Hepatocyte (in vitro differentiated cells): Measurements from ENCODE around the gene WASL. TPM values are rescaled to one million over a fixed set of nuclear protein-coding genes. Genes with fewer than 3 reads are reported as not detected.
A peak's percentile ranks its signal among the peaks of the same experiment; 100 is the strongest.

ENCODE experiments used
- DNase-seq: peaks from one replicate; pipeline ENCODE4 v3.0.0-alpha.2; 2016; ENCODE audit warnings: low spot score
- H2AFZ ChIP-seq: fragments of 200-600 bp; sonication (generic); 2 replicates; pipeline ENCODE4 v1.6.0; 2016; ENCODE audit warnings: antibody characterized with exemption, mild to moderate bottlenecking
- H3K27ac ChIP-seq: fragments of 200-600 bp; sonication (generic); 2 replicates; pipeline ENCODE4 v1.5.1; 2016; ENCODE audit warnings: mild to moderate bottlenecking
- H3K27me3 ChIP-seq: fragments of 200-600 bp; sonication (generic); 2 replicates; pipeline ENCODE4 v1.6.1; 2016
- H3K36me3 ChIP-seq: fragments of 200-600 bp; sonication (generic); replicated peaks from 2 replicates; pipeline ENCODE4 v1.5.1; 2016; ENCODE audit warnings: low read depth; ENCODE audit not compliant: insufficient read depth
- H3K4me1 ChIP-seq: fragments of 200-600 bp; sonication (generic); 2 replicates; pipeline ENCODE4 v1.5.1; 2016; ENCODE audit warnings: mild to moderate bottlenecking, moderate library complexity; ENCODE audit not compliant: insufficient read depth
- H3K4me2 ChIP-seq: fragments of 200-600 bp; sonication (generic); 2 replicates; pipeline ENCODE4 v1.6.0; 2016
- H3K4me3 ChIP-seq: fragments of 200-600 bp; sonication (generic); 2 replicates; pipeline ENCODE4 v1.5.1; 2016; ENCODE audit warnings: mild to moderate bottlenecking
- H3K79me2 ChIP-seq: fragments of 200-600 bp; sonication (generic); 2 replicates; pipeline ENCODE4 v1.6.0; 2017; ENCODE audit warnings: mild to moderate bottlenecking
- H3K9me2 ChIP-seq: fragments of 200-600 bp; sonication (generic); replicated peaks from 2 replicates; pipeline ENCODE4 v1.6.0; 2017; ENCODE audit warnings: mild to moderate bottlenecking; ENCODE audit not compliant: insufficient read depth
- H3K9me3 ChIP-seq: fragments of 200-600 bp; sonication (generic); 2 replicates; pipeline ENCODE4 v1.5.1; 2016; ENCODE audit warnings: low read depth, mild to moderate bottlenecking
- H4K20me1 ChIP-seq: fragments of 200-600 bp; sonication (generic); 2 replicates; pipeline ENCODE4 v1.6.0; 2016; ENCODE audit warnings: mild to moderate bottlenecking; ENCODE audit not compliant: insufficient read depth, poor library complexity, severe bottlenecking
- EZH2 ChIP-seq: fragments of 200-600 bp; sonication (generic); IDR thresholded peaks from 2 replicates; pipeline ENCODE4 v1.6.1; 2016; ENCODE audit warnings: antibody characterized with exemption, mild to moderate bottlenecking, borderline replicate concordance
- EZH2phosphoT487 ChIP-seq: fragments of 200-600 bp; sonication (generic); IDR thresholded peaks from one replicate; pipeline ENCODE4 v1.6.1; 2018; ENCODE audit warnings: antibody characterized with exemption, mild to moderate bottlenecking, low read depth, moderate library complexity; ENCODE audit not compliant: unreplicated experiment, severe bottlenecking
- WGBS: methylation state at CpG from one replicate; pipeline ENCODE4 v1.1.6; 2016; ENCODE audit warnings: low lambda C conversion rate; ENCODE audit errors: missing lambda C conversion rate; 5-methylcytosine and 5-hydroxymethylcytosine counted together
- polyA plus RNA-seq: library from polyadenylated mRNA; unstranded; fragments of >200 nt; fragmentation: Nextera tagmentation; extraction: Ambion mirVana; gene quantifications from 2 replicates; pipeline ENCODE4 v1.2.1, GENCODE V29; 2016
- total RNA-seq: library from RNA; depleted of rRNA; stranded (reverse); fragments of >200 nt; gene quantifications from 2 replicates; pipeline ENCODE4 v1.2.3, GENCODE V29; 2014
- TF ChIP-seq, protein P1 (sequence below): fragments of 200-600 bp; sonication (generic); IDR thresholded peaks from 2 replicates; pipeline ENCODE4 v1.5.1; 2016; ENCODE audit warnings: antibody characterized with exemption, mild to moderate bottlenecking; ENCODE audit not compliant: poor library complexity

The WASL gene
- total and polyA plus RNA-seq, 2 experiments from 2014 or later, result 36.8 to 48.9 TPM

GRCh38 chr7:123709525-123709924 is 39.3 kb downstream of the WASL start:
- H3K27me3 ChIP-seq, result no peaks in the 10 kb centered on the region
- no peaks in the 10 kb centered on the region for H3K9me3 ChIP-seq
- TF ChIP-seq, protein P1, sequence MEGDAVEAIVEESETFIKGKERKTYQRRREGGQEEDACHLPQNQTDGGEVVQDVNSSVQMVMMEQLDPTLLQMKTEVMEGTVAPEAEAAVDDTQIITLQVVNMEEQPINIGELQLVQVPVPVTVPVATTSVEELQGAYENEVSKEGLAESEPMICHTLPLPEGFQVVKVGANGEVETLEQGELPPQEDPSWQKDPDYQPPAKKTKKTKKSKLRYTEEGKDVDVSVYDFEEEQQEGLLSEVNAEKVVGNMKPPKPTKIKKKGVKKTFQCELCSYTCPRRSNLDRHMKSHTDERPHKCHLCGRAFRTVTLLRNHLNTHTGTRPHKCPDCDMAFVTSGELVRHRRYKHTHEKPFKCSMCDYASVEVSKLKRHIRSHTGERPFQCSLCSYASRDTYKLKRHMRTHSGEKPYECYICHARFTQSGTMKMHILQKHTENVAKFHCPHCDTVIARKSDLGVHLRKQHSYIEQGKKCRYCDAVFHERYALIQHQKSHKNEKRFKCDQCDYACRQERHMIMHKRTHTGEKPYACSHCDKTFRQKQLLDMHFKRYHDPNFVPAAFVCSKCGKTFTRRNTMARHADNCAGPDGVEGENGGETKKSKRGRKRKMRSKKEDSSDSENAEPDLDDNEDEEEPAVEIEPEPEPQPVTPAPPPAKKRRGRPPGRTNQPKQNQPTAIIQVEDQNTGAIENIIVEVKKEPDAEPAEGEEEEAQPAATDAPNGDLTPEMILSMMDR, result no peak
- TF ChIP-seq EZH2 (no peak), EZH2phosphoT487 (no peak)
- no peak overlapping the region for H3K4me3 ChIP-seq
- H3K4me2 ChIP-seq, result peak overlapping the region; percentile 12
- 50% methylated on average over 2 of the region's 2 CpGs for WGBS
- H2AFZ ChIP-seq, result no peak overlapping the region
- H3K4me1 ChIP-seq, result peaks cover 13% of the 10 kb centered on the region
- no peak for DNase-seq
- H3K27ac ChIP-seq, result no peak overlapping the region
- H3K9me2 ChIP-seq, result no peaks in the 10 kb centered on the region
- peaks cover 79% of the 10 kb centered on the region for H3K79me2 ChIP-seq
- no peaks in the 10 kb centered on the region for H3K36me3 ChIP-seq
- peaks cover 26% of the 10 kb centered on the region for H4K20me1 ChIP-seq

DNA sequence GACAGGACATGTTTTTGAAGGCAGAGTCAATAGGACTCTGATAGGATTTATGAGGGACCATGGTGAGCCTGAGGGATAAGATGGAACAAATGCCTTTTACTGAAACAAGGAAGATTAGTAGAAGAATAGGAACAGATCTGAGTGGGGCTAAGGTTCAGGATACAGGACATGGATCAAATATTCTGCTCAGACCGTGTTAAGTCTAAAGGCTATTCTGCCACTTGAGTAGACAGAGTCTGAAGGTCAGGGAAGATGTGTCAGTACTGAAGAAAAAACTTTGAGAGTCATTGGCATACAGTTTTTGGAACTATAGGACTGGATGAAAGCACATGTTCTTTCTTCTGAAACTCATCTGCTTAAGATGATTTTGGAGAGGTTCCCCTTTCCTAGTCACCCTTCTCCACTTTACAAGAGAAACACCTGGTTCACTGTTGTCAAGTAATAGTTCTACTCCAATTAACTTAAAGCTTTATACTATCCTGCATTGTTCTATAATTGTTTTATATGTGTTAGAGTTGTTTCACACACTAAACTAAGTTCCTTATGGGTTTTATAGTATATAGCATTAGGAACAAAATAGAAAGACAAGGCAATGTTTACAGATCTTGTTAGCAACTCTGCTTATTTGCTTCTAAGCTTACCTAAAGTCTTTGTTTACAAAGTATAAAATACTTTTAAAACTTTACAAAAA is 43.4 kb downstream of the WASL start:
- DNase-seq, result no peak
- Histone ChIP-seq H3K9me3 (no peaks in the 10 kb centered on the region), H3K4me3 (no peak overlapping the region), H3K27me3 (no peaks in the 10 kb centered on the region), H3K27ac (no peak overlapping the region), H3K4me1 (peaks cover 7% of the 10 kb centered on the region), H2AFZ (no peak overlapping the region), H4K20me1 (peaks cover 6% of the 10 kb centered on the region), H3K36me3 (no peaks in the 10 kb centered on the region), H3K79me2 (peaks cover 46% of the 10 kb centered on the region), H3K9me2 (no peaks in the 10 kb centered on the region), H3K4me2 (no peak overlapping the region)
- WGBS, result 58% methylated on average over 1 of the region's 1 CpG
- TF ChIP-seq EZH2phosphoT487, result no peak
- TF ChIP-seq, protein P1, result no peak
- TF ChIP-seq EZH2, result no peak

DNA sequence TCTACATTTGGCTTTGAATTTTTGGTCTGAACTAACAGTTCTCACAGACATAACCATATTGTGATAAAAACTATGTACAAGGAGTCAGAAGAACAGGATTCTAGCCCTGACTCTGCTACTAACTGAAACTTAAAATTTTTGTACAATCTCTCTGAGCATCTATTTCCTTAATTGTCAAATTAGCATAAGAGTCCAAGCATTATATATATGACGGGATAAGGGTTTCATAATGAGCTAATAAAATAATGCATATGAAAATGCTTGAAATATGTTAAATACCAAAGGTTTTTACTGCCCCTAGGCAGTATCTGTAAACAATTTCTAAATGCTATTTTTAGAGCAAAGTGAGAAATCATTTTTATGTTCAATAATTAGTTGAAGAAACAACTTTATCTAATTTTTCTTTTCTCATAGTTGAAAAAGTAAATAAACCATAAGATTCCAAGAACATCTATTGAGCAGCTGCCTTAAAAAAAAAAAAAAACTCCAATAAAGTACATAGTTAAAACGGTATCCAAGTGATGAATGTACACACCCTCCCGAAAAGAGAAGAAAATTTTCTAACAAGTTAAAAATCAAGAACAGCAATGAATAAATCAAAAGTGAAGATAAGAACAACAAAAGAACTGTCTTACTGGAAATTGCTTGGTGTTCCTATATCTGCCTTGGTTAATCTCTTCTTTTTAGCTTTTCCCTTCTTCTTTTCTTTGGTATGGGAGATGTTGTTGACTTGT is 52.7 kb downstream of the WASL start:
- no peak for TF ChIP-seq EZH2
- no peak for TF ChIP-seq EZH2phosphoT487
- TF ChIP-seq, protein P1, result no peak
- peaks cover 3% of the 10 kb centered on the region for H3K79me2 ChIP-seq
- H3K27me3 ChIP-seq, result no peaks in the 10 kb centered on the region
- H3K4me2 ChIP-seq, result no peak overlapping the region
- H4K20me1 ChIP-seq, result no peaks in the 10 kb centered on the region
- no peaks in the 10 kb centered on the region for H3K9me3 ChIP-seq
- no peak overlapping the region for H3K27ac ChIP-seq
- DNase-seq, result no peak
- H3K4me1 ChIP-seq, result no peaks in the 10 kb centered on the region
- no peak overlapping the region for H2AFZ ChIP-seq
- H3K9me2 ChIP-seq, result no peaks in the 10 kb centered on the region
- WGBS, result 82% methylated on average over 3 of the region's 3 CpGs
- H3K4me3 ChIP-seq, result no peak overlapping the region
- no peaks in the 10 kb centered on the region for H3K36me3 ChIP-seq
